ENCODE results near the gene CST4.

DNA sequence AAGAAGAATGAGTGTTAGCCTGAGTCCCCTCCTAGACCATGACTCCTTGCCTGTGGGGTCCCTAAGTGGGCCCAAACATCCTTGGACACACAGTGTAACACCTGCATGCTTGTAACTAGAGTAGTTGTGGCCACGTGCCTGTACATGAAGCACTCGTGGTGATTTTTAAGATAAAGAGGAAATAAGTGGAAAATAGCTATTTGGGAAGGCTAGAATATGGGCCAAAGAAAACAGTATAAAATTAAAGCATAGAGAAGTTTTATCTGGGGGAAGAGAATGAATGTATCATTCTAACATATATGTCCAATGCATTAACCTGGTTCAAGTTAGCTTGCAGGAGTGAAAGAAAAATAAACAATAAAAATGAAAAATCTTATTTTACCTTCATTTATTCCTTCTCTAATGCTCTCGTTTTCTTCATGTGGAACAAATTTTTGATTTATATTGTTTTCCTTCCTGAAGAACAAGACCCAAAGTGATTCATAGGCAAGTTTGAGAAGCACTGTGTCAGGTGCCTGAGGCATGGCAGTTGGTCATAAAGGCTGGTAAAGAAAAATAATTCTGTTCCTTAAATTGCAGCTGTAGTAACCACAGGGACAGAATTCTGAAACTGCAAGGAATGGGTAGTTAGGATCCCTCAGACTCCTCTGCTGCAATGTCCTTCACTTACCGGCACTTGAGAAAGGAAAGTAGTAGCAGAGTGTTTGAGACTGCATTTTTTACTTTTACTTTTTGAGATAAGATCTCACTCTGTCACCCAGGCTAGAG lies 42.5 kb downstream of the CST4 start:
- TF ChIP-seq, protein P1, sequence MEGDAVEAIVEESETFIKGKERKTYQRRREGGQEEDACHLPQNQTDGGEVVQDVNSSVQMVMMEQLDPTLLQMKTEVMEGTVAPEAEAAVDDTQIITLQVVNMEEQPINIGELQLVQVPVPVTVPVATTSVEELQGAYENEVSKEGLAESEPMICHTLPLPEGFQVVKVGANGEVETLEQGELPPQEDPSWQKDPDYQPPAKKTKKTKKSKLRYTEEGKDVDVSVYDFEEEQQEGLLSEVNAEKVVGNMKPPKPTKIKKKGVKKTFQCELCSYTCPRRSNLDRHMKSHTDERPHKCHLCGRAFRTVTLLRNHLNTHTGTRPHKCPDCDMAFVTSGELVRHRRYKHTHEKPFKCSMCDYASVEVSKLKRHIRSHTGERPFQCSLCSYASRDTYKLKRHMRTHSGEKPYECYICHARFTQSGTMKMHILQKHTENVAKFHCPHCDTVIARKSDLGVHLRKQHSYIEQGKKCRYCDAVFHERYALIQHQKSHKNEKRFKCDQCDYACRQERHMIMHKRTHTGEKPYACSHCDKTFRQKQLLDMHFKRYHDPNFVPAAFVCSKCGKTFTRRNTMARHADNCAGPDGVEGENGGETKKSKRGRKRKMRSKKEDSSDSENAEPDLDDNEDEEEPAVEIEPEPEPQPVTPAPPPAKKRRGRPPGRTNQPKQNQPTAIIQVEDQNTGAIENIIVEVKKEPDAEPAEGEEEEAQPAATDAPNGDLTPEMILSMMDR (IDR thresholded peaks at IDR 0.05), result no peak
- TF ChIP-seq ZFX (IDR thresholded peaks at IDR 0.05; ENCODE audit: borderline replicate concordance), result no peak

Measured in 22Rv1 (cell line).